Endothelial cell of umbilical vein (primary cell): ENCODE measurements around the gene NSD2. TPM values are rescaled to one million over a fixed set of nuclear protein-coding genes. Genes with fewer than 3 reads are reported as not detected.

Source experiments
- BruUV-seq: library from RNA; stranded (reverse); fragments of 400-500 nt; replicated peaks from 2 replicates; lab custom pipeline; 2021; lab: Mats Ljungman, UMichigan
- CTCF ChIA-PET: fragments of 300-600, 350-600 bp; sonication (Branson Sonifier 250); formaldehyde crosslinking; loops from one replicate; lab custom pipeline; 2021; ENCODE audit warnings: antibody characterized with exemption, inconsistent platforms; lab: Charles Lee
- POLR2A ChIA-PET: fragments of 300-600, 350-600 bp; sonication (Branson Sonifier 250); formaldehyde crosslinking; loops from one replicate; lab custom pipeline; 2021; ENCODE audit warnings: antibody characterized with exemption, inconsistent platforms; lab: Charles Lee
- DNase-seq: peaks from one replicate; pipeline ENCODE4 v3.0.0-alpha.2; 2011; ENCODE audit warnings: low read depth, low spot score
- FAIRE-seq: peaks from 2 replicates; lab custom pipeline; 2011; peaks lifted over from hg19 to GRCh38; lab: Jason Lieb, UNC
- H2AFZ ChIP-seq: 2 replicates; pipeline ENCODE4 v1.6.0; 2012; ENCODE audit warnings: low read depth, low read length, control low read depth, inconsistent platforms
- H3K27ac ChIP-seq: 2 replicates; pipeline ENCODE4 v1.5.1; 2011; ENCODE audit warnings: low read depth, mild to moderate bottlenecking, control low read depth, low read length, moderate library complexity; ENCODE audit not compliant: insufficient read depth
- H3K27me3 ChIP-seq, 2 experiments: 2 replicates each; pipeline versions ENCODE4 v1.6.0 to v1.6.1; 2011; ENCODE audit warnings: low read length in 2 of 2, mixed read lengths in 1 of 2; ENCODE audit not compliant: control insufficient read depth in 2 of 2, insufficient read depth in 2 of 2
- H3K36me3 ChIP-seq, 2 experiments: 2 replicates in 1 of 2; 3 replicates in 1 of 2; pipeline ENCODE4 v1.5.1; 2011; ENCODE audit warnings: low read length in 2 of 2, mild to moderate bottlenecking in 1 of 2, moderate library complexity in 1 of 2; ENCODE audit not compliant: control insufficient read depth in 2 of 2, insufficient read depth in 2 of 2; ENCODE audit errors: extremely low read depth in 1 of 2
- H3K4me1 ChIP-seq: 3 replicates; pipeline ENCODE4 v1.5.1; 2011; ENCODE audit warnings: mild to moderate bottlenecking, low read length; ENCODE audit not compliant: control insufficient read depth, insufficient read depth; ENCODE audit errors: extremely low read depth
- H3K4me2 ChIP-seq: 2 replicates; pipeline ENCODE4 v1.6.1; 2011; ENCODE audit warnings: low read length, control low read depth, mixed read lengths; ENCODE audit not compliant: insufficient read depth
- H3K4me3 ChIP-seq, 3 experiments: fragments of 200-600 bp in 1 of 3; sonication (generic), shearing (Covaris generic) in 1 of 3; replicated peaks in 1 of 3; 2 replicates each; pipeline ENCODE4 v1.5.1; 2011 to 2016; ENCODE audit warnings: control low read depth in 3 of 3, low read length in 3 of 3, mild to moderate bottlenecking in 2 of 3, inconsistent platforms in 1 of 3, low read depth in 1 of 3, moderate library complexity in 1 of 3; ENCODE audit not compliant: insufficient read depth in 1 of 3
- H3K79me2 ChIP-seq: 2 replicates; pipeline ENCODE4 v1.6.0; 2012; ENCODE audit warnings: low read length, inconsistent platforms; ENCODE audit not compliant: control insufficient read depth, insufficient read depth
- H3K9ac ChIP-seq: replicated peaks from 2 replicates; pipeline ENCODE3; 2011; ENCODE audit warnings: low read length, control low read depth; ENCODE audit not compliant: insufficient read depth; ENCODE audit errors: extremely low read depth
- H3K9me1 ChIP-seq: replicated peaks from 3 replicates; pipeline ENCODE4 v1.6.0; 2011; ENCODE audit warnings: mild to moderate bottlenecking, low read length; ENCODE audit not compliant: control insufficient read depth, insufficient read depth; ENCODE audit errors: extremely low read depth
- H3K9me3 ChIP-seq: replicated peaks from 2 replicates; pipeline ENCODE4 v1.5.1; 2012; ENCODE audit warnings: low read length, inconsistent platforms; ENCODE audit not compliant: control insufficient read depth, insufficient read depth
- H4K20me1 ChIP-seq: replicated peaks from 2 replicates; pipeline ENCODE3; 2011; ENCODE audit warnings: mild to moderate bottlenecking, low read length; ENCODE audit not compliant: control insufficient read depth, insufficient read depth; ENCODE audit errors: extremely low read depth
- EZH2 ChIP-seq: IDR thresholded peaks from 2 replicates; pipeline ENCODE4 v1.6.1; 2012; ENCODE audit warnings: borderline replicate concordance, low read depth, mild to moderate bottlenecking, moderate library complexity, low read length, inconsistent platforms; ENCODE audit not compliant: severe bottlenecking
- FOS ChIP-seq: IDR thresholded peaks from 2 replicates; pipeline ENCODE4 v1.6.1; 2011; ENCODE audit warnings: mild to moderate bottlenecking, low read length, moderate library complexity, borderline replicate concordance; ENCODE audit not compliant: insufficient read depth
- GATA2 ChIP-seq: IDR thresholded peaks from 2 replicates; pipeline ENCODE4 v1.7.0; 2011; ENCODE audit warnings: low read depth, mild to moderate bottlenecking, moderate library complexity, mixed read lengths, low read length; ENCODE audit not compliant: insufficient read length, insufficient read depth
- JUN ChIP-seq: IDR thresholded peaks from 2 replicates; pipeline ENCODE4 v1.6.1; 2011; ENCODE audit warnings: borderline replicate concordance, low read depth; ENCODE audit not compliant: insufficient read length, insufficient read depth
- MYC ChIP-seq: IDR thresholded peaks from one replicate; pipeline ENCODE4 v1.6.1; 2011; ENCODE audit warnings: mild to moderate bottlenecking, low read depth, low read length
- POLR2A ChIP-seq: IDR thresholded peaks from 2 replicates; pipeline ENCODE4 v1.6.1; 2012; ENCODE audit warnings: low read depth, mild to moderate bottlenecking, control low read depth, low read length
- POLR2AphosphoS5 ChIP-seq: IDR thresholded peaks from 2 replicates; pipeline ENCODE4 v1.6.1; 2012; ENCODE audit warnings: low read depth, mild to moderate bottlenecking, control low read depth, low read length, moderate library complexity; ENCODE audit not compliant: insufficient read depth
- dilution Hi-C: fragments of 300-500 bp; cut with MboI; formaldehyde crosslinking; loops from one replicate; pipeline ENCODE4 v1.15.0; 2019; ENCODE audit warnings: low sequenced_read_pairs; ENCODE audit not compliant: extremely low pct_ligation_motif_present
- intact Hi-C: fragments of 100-400 bp; cut with micrococcal nuclease; formaldehyde crosslinking; loops from one replicate; pipeline ENCODE4 v1.10.0; 2022
- polyA plus RNA-seq, 4 experiments: library from polyadenylated mRNA; depleted of rRNA in 3 of 4; stranded (reverse) in 3 of 4; unstranded in 1 of 4; fragments of >200 nt; gene quantifications; 2 replicates each; pipeline versions ENCODE4 v1.2.1 to v1.2.3, GENCODE V29; 2011 to 2012; ENCODE audit warnings: missing spikeins in 1 of 4
- total RNA-seq: library from RNA; stranded (reverse); gene quantifications from 2 replicates; pipeline ENCODE4 v1.2.3, GENCODE V29; 2021
- TF ChIP-seq, protein P1 (sequence below), 2 donors: IDR thresholded peaks; 1 replicate in 1 of 2; 2 replicates in 1 of 2; pipeline ENCODE4 v1.5.1; 2011; ENCODE audit warnings: low read length in 2 of 2, mild to moderate bottlenecking in 2 of 2, moderate library complexity in 2 of 2, control low read depth in 1 of 2, inconsistent platforms in 1 of 2, low read depth in 1 of 2; ENCODE audit not compliant: insufficient read depth in 1 of 2; ENCODE audit errors: extremely low read depth in 1 of 2
- TF ChIP-seq, protein P2 (sequence below): IDR thresholded peaks from 2 replicates; pipeline ENCODE4 v1.6.1; 2011; ENCODE audit not compliant: insufficient read depth, insufficient read length

Gene NSD2
- total and polyA plus RNA-seq, 2 donors (not counting 3 experiments of a cell fraction or from before 2014, with no cell fraction given): 31.3 to 171 TPM

- no peaks in the 10 kb centered on the region for H3K9me3 ChIP-seq
- TF ChIP-seq, protein P1, sequence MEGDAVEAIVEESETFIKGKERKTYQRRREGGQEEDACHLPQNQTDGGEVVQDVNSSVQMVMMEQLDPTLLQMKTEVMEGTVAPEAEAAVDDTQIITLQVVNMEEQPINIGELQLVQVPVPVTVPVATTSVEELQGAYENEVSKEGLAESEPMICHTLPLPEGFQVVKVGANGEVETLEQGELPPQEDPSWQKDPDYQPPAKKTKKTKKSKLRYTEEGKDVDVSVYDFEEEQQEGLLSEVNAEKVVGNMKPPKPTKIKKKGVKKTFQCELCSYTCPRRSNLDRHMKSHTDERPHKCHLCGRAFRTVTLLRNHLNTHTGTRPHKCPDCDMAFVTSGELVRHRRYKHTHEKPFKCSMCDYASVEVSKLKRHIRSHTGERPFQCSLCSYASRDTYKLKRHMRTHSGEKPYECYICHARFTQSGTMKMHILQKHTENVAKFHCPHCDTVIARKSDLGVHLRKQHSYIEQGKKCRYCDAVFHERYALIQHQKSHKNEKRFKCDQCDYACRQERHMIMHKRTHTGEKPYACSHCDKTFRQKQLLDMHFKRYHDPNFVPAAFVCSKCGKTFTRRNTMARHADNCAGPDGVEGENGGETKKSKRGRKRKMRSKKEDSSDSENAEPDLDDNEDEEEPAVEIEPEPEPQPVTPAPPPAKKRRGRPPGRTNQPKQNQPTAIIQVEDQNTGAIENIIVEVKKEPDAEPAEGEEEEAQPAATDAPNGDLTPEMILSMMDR (IDR thresholded peaks at IDR 0.05; ENCODE audit: extremely low read depth in 1 of 2, insufficient read depth in 1 of 2, low read depth in 1 of 2, low read length in 2 of 2): no peak
- TF ChIP-seq JUN (no peak), POLR2AphosphoS5 (no peak), FOS (no peak), POLR2A (no peak), MYC (no peak), EZH2 (no peak), GATA2 (no peak)
- TF ChIP-seq, protein P2, sequence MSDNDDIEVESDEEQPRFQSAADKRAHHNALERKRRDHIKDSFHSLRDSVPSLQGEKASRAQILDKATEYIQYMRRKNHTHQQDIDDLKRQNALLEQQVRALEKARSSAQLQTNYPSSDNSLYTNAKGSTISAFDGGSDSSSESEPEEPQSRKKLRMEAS: no peak
- no peaks in the 10 kb centered on the region for H3K9me1 ChIP-seq
- no peak overlapping the region for H3K4me3 ChIP-seq
- FAIRE-seq (no peak), DNase-seq (no peak)
- H3K4me1 ChIP-seq: no peaks in the 10 kb centered on the region
- intact Hi-C loops (no loop called here), dilution Hi-C loops (no loop called here)
- no peak overlapping the region for H3K4me2 ChIP-seq
- no peak overlapping the region for H3K27ac ChIP-seq
- H4K20me1 ChIP-seq: no peaks in the 10 kb centered on the region
- no TSS peak for BruUV-seq
- H3K9ac ChIP-seq: no peak overlapping the region
- ChIA-PET CTCF (no interaction called here), POLR2A (no interaction called here)
- no peak overlapping the region for H2AFZ ChIP-seq
- H3K36me3 ChIP-seq: peaks cover 5 to 52% of the 10 kb centered on the region in 2 experiments
- H3K79me2 ChIP-seq: no peaks in the 10 kb centered on the region
- H3K27me3 ChIP-seq: no peaks in the 10 kb centered on the region
Observed at GRCh38 chr4:1988327-1988724, 117.1 kb downstream of the NSD2 start.
